ENCODE data around the gene NDUFA8.

NDUFA8 gene

DNA sequence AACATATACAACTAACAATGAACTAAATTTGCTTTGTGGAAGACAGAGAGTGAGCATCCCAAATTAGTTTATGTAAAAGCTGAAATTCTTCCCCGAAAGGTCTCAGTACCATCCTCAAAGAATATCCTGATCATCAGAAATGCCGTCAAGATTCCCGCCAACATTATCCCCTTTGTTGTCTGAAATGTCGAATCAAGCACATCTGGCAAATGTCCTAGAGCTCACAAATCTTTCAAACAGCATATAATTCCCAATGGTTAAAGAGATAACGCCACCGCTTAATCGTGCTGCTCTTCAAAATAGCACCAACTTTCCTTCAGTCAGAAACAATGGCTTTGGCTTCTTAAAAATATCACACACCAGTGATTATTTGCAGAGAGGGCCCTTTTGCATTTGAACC is 23.9 kb upstream of the NDUFA8 start:
- DNase-seq, result no peak

DNA sequence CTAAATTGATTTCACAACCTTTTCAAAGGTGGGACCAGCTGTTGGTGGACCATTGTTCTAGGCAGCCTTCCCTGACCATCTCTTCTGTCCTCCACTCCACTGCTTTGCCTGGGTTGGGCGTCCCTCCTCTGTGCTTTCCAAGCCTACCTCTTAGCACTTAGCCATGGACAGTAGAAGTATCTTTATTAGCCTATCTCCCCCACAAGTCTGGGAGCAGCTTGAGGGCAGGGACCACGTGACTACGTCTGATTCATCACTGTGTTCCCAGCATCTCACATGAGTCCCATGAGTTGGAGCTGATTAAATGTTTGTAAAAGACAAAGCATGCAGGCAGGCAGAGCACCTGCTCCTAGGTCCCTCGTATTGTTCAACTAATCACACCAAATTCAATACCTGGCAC is 21.1 kb upstream of the NDUFA8 start:
- DNase-seq, result no peak

DNA sequence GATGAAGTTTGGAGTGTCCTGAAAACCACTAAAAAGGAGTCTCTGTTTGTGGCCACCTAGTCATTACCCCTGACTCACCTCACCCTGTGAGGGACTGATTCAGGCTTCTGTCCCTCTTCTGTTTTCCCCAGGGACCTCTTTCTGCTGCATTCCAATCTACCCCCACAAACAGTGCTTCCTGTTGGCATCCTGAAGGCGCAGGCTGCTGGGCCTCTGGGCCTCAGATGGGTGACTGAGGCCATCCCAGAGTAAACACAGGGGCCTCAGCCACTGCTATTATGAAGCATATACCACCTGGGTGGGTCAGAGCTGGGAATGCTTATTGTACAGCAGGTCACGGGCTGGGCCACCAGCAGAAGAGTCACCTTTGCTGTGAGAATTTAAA is 20.1 kb upstream of the NDUFA8 start:
- DNase-seq, result no peak

DNA sequence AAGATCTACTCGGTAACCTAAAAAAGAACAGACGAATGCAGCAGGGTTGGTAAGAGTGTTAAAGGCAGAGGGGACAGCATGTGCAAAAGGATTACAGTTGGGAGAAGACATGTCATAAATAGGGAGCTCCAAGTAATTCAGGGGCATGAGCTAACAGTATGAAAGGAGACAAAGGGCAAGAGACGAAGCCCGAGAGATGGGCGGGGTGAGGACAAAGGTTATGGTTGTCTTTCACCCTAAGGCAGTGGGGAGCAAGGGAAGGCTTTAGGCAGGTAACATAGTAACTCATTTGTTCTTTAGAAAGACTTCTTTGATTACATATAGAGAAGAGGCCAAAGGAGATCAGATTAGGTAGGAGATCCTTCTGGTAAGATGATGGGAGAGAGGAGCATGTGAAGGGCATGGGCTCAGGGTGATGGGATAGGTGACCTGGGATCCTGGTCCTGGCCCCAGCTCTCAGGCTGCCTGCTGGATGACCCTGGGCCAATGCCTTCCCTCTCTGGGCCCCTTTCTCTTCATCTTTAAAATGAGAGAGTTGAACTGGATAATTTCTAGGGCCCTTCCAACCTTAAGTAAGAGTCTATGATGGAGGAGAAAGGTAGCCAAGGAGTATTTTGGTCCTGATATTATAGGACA is 19.6 kb upstream of the NDUFA8 start:
- DNase-seq, result no peak

DNA sequence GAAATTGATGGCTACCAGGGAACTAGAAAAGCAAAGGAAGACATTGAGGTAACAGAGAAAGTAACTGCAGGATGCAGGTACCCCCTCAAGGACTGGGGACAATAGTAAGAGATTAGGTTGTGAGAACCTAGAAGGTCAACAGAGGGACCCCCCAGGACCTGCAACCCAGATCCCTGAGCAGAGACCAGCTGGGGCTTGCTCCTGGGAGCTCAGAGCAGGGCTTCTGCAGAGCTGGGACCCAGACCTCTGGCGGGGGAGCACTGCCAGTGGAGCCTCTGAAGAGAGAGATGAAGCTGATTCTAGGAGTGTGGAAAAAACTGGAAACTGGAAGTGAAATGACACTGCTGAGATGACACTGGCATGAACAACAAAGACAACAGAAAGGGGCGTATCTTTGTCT is 17.3 kb upstream of the NDUFA8 start:
- no peak for DNase-seq

DNA sequence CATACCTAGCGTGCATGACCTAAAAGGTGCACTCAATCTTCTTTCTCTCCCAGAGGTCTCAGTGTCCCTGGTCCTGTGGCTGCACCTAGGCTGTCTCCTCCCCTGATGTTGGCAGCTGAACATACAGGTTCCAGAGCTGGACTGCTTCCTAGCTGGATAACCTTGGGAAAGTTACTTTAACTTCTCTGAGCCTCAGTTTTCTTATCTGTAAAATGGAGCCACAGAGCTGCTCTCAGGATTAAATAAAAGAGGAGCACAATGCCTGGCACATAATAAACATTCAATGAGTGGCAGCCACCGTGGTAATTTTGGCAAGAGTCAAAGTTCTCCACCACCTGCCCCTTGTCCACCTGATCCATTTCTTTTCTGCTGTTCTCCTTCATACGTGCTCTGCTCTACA is 14.1 kb upstream of the NDUFA8 start:
- no peak for DNase-seq

DNA sequence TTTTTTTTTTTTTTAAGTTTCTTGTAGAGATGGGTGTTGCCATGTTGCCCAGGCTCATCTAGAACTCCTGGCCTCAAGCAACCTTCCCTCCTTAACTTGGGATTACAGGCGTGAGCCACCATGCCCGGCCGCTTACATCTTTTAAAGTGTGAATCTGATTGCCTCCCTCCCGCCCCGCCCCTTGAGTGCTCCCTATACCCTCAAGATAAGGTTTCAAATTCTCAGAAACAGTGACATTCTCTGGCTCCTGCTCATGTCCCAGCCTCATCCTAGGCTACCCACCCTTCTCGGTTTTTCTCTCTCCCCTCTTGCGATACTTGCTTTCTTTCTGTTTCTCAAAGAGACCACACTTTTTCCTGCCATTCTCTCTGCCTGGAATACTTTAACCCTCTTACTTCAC is 12.6 kb upstream of the NDUFA8 start:
- no peak for DNase-seq

DNA sequence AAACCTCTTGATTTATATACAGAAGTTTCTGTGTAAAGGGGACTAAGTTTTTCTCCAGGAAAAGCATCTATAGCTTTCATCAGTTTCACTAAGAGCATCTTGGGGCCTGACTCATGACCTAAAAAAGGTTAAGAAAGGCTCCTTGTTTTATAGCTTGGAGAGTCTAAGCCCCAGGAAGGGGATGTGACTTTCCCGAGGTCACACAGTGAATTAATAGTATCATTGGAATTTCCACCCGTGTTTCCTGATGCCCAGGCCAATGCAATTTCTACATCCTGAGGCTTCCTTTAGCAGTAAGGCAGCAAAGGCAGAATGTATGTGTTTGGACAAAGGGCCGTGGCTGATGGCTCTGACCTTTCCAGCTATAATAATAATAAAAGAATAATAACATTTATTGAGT is 8.8 kb upstream of the NDUFA8 start:
- no peak for DNase-seq

DNA sequence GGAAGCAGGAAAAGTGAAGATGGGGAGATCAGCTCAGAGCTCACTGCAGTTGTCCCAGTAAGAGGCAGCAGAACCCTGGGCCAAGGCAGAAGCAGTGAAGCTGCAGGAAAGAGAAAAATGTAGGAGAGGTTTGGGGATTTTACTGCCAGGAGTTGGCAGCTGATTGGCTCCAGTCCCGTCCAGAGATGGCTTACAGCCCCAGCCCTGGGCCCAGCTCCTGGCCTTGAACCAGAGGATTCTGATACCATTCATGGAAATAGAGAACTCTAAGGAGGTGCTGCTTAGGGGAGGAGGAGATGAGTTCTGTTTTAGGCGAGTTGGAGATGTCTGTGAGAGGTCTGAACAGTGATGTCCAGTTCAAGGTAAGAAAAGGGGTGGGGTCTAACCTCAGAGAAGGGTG is 4.7 kb upstream of the NDUFA8 start:
- DNase-seq, result no peak

DNA sequence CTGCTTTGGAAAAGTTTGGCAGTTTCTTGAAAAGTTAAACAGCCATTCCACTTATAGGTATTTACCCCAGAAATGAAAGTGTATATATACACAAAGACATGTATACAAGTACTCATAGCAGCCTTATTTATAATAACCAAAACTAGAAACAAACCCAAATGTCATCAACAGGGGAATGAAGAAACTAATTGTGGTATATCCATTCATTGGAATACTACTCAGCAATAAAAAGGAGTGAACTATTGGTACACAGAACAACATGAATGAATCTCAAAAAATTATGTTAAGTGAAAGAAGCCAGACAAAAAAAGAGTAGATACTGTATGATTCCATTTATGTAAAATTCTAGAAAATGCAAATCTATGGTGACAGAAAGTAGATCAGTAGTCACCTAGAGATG is 2.8 kb upstream of the NDUFA8 start:
- DNase-seq, result no peak

DNA sequence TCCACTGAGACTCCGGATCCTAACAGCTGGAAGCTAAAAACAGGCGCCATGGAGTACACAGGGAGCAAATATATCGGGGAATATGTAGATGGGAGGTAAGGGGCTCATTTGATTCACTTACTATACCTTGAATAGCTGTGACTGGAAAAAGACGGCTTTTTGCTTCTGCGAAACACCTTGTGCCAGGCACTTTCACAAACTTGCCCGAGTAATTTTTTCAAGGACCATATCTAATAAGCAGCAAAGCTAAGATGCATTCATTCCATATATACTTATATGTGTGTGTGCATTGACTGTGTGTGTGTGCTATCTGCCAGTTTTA is 307 bp upstream of the NDUFA8 start:
- DNase-seq, result no peak

DNA sequence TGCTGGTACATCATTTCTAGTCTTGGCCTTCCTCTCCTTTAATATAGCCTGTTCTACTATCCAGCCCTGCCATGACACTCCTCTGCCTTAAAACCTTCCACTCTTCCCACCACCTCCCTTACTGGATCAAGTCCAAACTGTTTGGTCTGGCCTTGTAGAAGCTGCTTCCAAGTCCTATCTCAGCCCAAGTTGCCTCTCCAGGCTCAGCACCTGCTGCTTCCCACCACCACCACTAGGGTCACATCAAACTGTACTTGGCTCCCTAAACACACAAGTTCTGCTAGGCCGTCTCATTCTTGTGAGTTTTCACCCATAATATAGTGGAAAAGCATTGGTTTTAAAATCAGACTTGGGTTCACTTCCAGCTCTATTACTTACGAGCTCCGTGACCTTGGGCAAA is 1.4 kb downstream of the NDUFA8 start:
- DNase-seq, result no peak

DNA sequence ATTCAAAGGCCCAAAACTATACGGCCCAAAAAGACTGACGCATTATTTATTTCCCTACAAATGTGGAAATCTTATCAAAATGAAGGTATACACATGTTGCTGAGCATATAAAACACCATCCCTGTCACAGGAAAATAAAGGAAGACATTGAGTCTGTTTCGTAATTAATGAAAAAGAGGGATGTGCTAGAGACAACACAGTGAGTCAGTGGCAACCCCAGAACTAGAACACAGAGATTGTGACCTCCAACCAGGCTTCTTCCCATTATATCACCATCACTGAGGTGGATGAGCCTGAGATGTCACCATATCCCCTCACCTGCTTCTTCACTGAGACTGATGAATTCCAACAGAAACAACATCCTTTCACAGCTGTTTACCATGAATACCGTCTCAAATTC is 3.8 kb downstream of the NDUFA8 start:
- DNase-seq, result no peak

DNA sequence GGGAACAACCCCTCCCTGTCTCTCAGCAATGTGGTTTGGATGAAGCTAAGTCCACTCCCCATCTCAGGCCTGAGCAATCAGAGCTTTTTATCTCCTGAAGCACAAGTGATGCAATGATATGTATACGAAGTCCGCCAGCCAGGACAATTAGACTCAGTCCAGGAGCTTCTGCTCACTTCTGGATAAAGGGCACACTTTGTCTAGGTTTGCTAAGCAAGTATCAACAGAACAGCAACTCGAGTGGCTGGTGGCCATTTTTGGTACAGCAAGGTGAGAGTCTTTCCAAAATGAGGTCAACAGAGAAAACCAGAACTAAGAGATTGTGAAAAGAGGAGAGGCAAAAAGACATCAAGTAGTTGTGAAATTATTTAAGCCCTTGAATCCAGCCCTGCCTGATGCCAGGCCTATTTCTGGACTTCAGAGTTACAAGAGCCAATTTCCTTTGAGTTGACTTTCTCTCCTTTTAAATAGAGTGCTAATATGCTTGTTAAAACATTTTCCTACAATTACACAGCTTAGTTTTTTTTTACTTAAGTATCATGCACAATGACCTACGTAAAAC is 8.2 kb downstream of the NDUFA8 start:
- DNase-seq, result no peak

DNA sequence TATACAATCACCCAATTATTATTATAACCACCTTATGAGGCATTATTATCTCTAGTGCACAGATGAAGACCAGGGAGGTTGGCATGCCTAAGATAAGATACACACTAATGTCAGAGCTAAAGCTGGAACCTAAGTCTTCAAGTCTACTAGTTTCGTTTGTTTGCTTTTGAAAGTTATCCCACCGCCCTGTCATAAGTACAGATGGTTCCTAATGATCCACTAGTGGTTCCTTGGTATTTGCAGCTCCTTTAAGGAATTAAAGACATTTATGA is 14.1 kb downstream of the NDUFA8 start:
- no peak for DNase-seq

DNA sequence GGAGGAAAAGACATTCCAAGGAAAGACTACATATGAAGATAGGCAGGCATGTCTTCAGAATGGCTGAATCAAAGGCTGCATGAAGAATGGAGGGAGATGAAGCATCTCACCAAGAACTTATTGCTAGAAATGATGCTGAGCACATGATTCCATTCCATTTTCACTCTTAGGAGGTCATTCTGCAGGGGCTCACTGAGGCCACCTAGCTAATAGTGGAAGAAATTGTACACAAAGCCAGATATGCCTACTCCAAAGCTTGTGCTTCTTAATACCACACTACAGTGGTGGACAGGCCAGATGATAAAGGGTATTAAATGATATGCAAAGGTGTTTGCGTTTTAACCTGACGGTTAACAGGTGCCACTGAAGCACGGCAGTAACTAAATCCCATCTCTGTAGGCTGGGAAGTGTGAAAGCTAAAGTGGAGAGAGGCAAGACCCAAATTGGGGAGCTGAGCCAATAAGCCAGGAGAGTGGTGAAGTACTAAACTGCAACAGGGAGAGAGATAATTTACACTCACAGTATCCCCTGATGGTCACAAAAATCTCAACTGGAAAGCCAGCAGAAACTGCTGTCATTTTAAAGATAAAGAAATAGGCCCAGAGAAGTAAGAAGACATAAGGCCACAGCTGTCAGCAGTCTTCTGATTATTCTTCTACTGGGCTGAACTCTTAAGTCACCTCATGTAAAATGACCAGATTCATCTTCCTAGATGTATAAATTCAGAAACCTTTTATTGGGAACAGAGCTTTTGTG is 14.6 kb downstream of the NDUFA8 start:
- DNase-seq, result no peak

DNA sequence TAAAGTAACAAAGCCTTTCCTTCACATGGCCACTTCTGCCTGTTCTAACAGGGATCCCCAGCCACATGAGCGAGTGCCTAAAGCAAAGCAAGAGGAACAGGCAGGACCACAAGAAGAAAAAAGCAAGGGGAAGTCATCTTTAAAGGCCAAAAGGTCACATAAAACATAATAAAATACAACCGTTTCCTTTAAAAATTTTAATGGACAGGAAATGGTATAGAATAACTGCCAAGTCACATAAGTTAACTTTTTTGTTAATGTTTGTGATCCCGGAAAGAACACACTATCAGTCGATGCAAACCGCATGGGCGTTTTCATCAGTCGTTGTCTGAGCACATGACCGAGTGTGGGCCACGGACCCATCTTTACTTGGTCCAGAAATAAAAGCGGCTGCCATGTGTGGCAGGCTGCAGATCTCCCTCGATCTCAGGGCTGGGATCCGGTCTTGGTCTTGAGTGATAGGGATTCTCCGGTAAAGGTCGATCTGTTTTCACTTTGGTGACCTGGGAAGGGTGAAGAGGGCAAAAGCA is 15.6 kb downstream of the NDUFA8 start:
- DNase-seq, result no peak

DNA sequence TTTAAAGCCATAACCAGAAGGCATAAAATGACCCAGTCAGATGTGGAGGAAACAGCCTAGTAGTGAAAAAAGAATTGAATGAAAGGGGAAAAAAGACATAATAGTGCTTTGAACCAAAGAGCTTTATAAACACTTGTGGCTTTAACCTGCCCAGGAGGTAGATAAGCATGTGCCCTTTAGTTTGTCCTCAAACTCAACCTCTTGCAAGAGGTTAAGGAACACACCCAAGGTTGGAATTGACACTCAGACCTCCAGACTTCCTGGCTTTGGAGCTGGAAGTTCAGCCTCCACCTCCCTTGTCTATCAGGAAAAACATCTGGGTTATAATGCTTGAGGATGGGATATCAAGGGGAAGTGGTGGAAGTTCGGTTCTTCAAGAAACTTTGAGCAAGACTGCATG is 16.3 kb downstream of the NDUFA8 start:
- DNase-seq, result no peak

DNA sequence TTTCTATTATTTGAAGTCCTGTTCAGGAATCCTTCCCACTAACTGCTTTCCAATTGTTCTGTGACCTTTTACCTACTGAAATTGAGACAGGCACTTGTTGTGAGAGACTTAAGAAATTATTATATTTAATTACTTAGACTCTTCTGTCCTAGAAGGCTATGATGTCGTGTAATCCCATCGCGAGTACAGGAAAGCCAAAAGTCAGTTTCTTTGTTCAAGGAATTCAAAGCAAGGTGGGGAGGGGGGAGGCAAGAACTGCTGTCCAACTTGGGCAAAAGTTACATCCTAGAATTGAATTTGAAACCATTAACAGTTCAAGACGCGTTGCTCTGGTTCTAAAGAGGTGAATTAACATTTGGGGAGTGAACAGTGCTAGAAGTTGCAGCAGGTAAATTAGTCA is 17.9 kb downstream of the NDUFA8 start:
- DNase-seq, result no peak

DNA sequence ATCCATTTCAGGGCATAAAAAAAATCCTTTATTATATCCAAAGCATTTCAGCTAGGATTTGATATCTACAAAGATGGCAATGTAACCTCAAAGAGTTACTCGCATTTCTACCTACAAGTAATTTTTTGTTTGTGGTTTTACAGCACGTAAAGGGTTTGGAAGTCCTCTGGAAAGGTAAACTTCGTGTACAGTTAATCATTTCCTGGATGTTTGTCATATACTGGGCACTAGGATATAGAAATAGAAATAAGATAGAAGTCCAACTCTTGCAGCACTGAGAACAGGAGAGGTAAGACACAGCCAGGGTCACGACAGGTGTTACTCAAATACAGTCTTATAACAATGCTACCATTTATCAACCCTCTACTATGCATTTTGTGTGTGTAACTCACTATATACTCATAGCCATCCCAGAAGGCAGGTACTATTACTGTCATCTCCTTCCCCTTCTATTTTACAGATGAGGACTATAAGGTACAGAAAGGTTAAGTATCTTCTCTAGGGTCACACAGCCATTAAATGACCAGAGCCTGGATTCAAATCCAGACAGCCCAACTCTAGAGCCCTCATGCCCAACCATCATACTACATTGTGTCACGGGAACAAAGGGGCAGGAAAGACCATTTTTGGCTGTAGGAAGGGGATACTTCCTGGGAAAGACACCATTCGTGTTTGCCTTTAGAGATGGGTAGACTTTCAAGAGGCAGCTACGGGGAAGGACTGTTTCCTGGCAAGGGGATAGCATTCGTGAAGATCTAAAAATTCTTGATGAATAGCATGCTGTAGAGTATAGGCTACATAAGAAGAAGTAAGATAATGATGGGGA is 19.0 kb downstream of the NDUFA8 start:
- no peak for DNase-seq

DNA sequence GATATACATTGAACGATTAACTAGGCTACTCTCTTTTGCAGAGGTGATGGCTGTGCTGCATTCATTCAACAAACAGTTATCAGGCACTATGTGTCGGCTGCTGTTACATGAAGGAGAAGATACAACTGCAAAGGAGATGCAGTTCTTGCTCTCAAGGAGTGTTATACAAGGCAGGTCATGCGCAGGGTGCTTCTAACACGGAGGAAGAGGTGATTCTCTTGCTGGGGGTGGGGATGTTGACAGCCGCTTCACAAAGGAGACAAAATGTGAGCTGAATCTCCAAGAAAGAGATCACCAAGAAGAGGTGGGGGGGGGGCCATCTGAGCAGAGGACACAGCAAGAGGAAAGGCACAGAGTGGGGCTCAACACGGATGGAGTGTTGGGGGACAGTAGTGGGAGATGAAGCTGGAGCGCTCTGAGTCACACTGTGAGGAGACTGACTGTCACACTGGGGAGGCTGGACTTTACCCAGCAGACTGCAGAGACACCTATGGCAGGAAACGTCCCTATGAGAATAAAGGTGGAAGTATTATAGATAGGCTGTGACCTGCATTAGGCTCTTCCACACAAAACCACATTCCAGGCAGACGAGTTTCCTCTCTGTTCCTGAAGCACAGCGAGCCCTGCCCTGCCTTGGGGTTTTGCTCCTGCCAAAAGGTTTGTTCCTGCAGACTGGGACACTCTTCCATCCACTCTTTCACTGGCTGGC is 20.9 kb downstream of the NDUFA8 start:
- DNase-seq, result no peak

DNA sequence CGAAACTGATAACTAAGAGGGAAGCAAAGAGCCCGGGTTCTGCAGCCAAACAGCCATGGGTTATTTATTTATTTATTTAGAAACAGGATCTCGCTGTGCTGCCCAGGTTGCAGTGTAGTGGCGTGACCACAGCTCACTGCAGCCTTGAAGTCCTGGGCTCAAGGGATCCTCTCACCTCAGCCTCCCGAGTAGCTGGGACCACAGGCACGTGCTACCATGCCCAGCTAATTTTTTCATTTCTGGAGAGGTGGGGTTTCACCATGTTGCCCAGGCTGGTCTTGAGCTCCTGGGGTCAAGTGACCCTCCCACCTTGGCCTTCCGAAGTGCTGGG is 24.1 kb downstream of the NDUFA8 start:
- no peak for DNase-seq

DNA sequence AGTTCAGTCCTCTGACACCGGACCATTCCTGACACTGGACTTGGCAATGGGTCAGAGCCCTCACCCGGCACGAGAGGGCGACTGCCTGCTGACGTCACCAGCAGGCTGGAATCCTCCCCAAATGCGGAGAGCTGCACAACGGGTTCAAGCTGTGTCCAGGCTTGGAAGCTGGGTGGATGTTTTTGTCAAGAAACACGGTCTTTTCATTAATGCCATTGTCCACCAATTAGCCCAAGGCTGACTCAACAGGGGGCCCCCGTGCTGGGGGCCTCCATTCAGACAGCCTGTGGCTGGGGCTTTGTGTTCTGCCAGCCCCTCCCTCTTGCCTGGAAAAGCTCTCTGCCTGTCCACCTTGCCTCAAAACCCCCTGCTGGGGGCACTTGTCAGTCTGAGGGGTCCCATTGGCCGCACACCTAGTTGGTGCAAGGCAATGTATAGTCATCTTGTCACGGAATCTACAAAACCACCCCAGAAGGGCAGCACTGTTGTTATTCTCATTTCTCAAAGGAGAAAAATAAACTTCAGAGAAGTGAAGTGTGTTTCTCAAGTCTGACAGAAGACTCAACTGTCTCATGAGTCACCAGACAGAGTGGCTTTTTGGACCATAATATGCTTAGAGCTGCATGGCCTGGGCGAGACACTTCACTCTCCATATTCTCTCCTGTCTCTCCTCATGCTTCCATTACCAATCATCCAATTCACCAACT is 24.6 kb downstream of the NDUFA8 start:
- DNase-seq, result no peak
